Measurements from ENCODE around the gene LIPC. TPM values are rescaled to one million over a fixed set of nuclear protein-coding genes. Genes with fewer than 3 reads are reported as not detected.

Gene LIPC
- total RNA-seq, 4 donors from 2014 or later = 0.81 to 4.6 (median 1.8) TPM

DNA sequence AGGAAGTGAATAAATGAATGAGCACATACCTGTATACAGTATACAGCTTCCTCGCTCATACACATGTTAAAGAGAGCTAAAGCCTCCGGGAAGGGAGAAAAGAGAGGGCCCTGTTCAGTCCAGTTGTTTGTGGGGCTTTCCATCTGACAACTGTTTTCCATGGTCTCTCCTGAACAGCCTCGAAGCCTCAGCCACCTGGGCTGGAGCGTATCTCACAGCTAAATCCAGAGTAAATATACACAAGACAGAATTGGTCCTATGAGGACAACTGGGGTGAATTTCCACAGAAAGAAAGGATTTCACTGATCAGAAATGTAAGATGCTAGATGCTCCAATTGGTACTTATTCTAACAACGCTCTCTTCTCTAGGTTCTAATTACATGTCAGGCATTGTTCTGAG lies 103.5 kb downstream of the LIPC start:
- no peaks in the 10 kb centered on the region for H3K36me3 ChIP-seq
- H3K27ac ChIP-seq = no peak overlapping the region
- H3K4me3 ChIP-seq (replicated peaks in 1 of 3) = no peak overlapping the region
- no peak for DNase-seq
- intact Hi-C loops (cut with DNase I) = no loop called here
- TF ChIP-seq, protein P1, sequence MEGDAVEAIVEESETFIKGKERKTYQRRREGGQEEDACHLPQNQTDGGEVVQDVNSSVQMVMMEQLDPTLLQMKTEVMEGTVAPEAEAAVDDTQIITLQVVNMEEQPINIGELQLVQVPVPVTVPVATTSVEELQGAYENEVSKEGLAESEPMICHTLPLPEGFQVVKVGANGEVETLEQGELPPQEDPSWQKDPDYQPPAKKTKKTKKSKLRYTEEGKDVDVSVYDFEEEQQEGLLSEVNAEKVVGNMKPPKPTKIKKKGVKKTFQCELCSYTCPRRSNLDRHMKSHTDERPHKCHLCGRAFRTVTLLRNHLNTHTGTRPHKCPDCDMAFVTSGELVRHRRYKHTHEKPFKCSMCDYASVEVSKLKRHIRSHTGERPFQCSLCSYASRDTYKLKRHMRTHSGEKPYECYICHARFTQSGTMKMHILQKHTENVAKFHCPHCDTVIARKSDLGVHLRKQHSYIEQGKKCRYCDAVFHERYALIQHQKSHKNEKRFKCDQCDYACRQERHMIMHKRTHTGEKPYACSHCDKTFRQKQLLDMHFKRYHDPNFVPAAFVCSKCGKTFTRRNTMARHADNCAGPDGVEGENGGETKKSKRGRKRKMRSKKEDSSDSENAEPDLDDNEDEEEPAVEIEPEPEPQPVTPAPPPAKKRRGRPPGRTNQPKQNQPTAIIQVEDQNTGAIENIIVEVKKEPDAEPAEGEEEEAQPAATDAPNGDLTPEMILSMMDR (IDR thresholded peaks at IDR 0.05) = no peak
- TF ChIP-seq POLR2A (IDR thresholded peaks at IDR 0.05) = no peak
- WGBS, 2 donors = 83 to 91% methylated on average over 5 of the region's 5 CpGs
- no peaks in the 10 kb centered on the region for H3K4me1 ChIP-seq
- no peaks in the 10 kb centered on the region for H3K27me3 ChIP-seq
- no peaks in the 10 kb centered on the region for H3K9me3 ChIP-seq

DNA sequence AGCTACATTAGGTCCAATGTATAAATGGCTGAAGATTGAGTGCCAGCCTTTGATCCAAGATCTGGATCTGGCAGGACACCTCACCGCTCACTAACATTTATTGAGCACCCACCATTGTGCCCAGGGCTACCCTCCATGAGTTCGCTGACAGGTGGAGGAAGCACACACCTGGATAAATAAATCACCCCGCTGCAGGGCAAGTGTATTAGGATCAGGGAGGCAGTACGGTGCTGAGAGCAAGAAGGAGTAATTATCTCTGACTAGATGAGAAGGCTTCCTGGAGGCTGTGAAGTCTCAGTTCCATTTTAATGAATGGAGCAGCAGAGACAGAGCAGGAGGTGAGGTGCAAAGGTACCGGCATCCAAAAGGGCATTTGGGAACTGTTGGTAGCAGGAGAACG lies 104.1 kb downstream of the LIPC start:
- 94 to 97% methylated on average over 6 of the region's 6 CpGs for WGBS, 2 donors
- no peaks in the 10 kb centered on the region for H3K4me1 ChIP-seq
- DNase-seq = no peak
- no peaks in the 10 kb centered on the region for H3K9me3 ChIP-seq
- intact Hi-C loops (cut with DNase I) = no loop called here
- H3K27ac ChIP-seq = no peak overlapping the region
- no peak overlapping the region for H3K4me3 ChIP-seq (replicated peaks in 1 of 3)
- TF ChIP-seq, protein P1 (IDR thresholded peaks at IDR 0.05) = no peak
- TF ChIP-seq POLR2A (IDR thresholded peaks at IDR 0.05) = no peak
- no peaks in the 10 kb centered on the region for H3K36me3 ChIP-seq
- H3K27me3 ChIP-seq = no peaks in the 10 kb centered on the region

DNA sequence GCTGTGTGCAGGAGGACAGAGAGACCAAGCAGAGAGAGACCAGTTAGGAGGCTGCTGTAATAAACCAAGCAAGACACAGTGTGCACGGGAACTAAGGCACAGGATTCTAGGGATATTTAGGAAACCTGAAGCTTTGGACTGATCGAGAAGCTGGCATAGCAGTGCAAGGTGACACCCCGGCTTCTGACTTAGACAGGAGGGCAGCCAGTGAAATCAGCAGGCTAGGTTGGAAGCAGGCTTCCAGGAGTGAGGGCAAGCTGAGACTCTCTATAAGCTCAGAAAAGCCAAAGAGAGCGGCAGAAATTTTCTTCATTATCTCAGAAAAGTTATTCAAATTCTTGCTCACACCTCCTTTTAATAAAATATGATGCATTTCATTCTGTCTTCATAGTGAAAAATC lies 104.6 kb downstream of the LIPC start:
- no peak overlapping the region for H3K27ac ChIP-seq
- no peaks in the 10 kb centered on the region for H3K4me1 ChIP-seq
- no peaks in the 10 kb centered on the region for H3K27me3 ChIP-seq
- no peaks in the 10 kb centered on the region for H3K36me3 ChIP-seq
- intact Hi-C loops (cut with DNase I) = no loop called here
- no peaks in the 10 kb centered on the region for H3K9me3 ChIP-seq
- TF ChIP-seq POLR2A (IDR thresholded peaks at IDR 0.05) = no peak
- TF ChIP-seq, protein P1 (IDR thresholded peaks at IDR 0.05) = no peak
- DNase-seq = no peak
- WGBS, 2 donors = 78 to 93% methylated on average over 4 of the region's 4 CpGs
- H3K4me3 ChIP-seq (replicated peaks in 1 of 3) = no peak overlapping the region

DNA sequence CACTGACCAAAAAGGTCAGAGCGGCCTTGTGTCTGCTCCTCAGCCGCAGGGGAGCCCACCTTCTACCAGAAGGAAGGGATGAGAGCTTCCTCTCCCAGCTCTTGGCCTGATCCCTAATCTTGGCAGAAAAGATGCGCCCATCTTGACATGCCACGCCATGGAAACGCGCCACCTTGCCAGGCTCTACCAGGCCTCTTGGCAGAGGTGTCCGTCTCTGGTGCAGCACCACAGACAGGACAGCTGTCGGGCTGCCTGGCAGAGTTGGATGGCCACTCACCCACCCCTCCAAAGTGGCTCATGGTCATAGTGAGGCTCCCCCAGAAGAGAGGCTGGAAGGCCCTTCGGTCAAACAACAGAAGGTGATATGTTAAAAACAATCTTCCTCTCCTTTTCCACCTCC lies 105.2 kb downstream of the LIPC start:
- Histone ChIP-seq H3K36me3 (no peaks in the 10 kb centered on the region), H3K27ac (no peak overlapping the region), H3K4me3 (replicated peaks in 1 of 3) (no peak overlapping the region), H3K9me3 (no peaks in the 10 kb centered on the region), H3K4me1 (no peaks in the 10 kb centered on the region), H3K27me3 (no peaks in the 10 kb centered on the region)
- intact Hi-C loops (cut with DNase I) = no loop called here
- no peak for TF ChIP-seq POLR2A (IDR thresholded peaks at IDR 0.05)
- TF ChIP-seq, protein P1 (IDR thresholded peaks at IDR 0.05) = no peak
- 99 to 100% methylated on average over 8 to 9 of the region's 9 CpGs for WGBS, 2 donors
- DNase-seq = no peak

DNA sequence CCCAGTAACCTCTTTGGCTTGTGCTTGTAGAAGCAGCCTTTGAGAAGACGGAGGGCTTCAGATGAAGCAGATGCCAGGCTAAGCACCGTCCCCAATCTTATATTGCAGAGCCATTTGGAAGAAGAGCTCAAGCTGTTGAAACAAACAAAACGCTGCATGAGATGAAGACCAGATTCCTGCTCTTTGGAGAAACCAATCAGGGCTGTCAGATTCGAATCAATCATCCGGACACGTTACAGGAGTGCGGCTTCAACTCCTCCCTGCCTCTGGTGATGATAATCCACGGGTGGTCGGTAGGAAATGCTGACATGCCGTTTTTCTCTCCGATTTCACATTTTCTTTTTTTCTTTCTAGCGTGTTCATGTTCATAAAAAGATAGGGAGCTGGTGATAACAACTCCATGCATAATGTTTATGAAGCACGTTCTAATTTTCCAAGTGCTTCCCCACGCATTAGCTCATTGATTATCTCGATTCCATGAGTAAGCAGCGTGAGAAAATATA lies 106.5 kb downstream of the LIPC start:
- Histone ChIP-seq H3K4me3 (replicated peaks in 1 of 3) (no peak overlapping the region), H3K9me3 (no peaks in the 10 kb centered on the region), H3K36me3 (no peaks in the 10 kb centered on the region), H3K27me3 (no peaks in the 10 kb centered on the region), H3K4me1 (no peaks in the 10 kb centered on the region), H3K27ac (no peak overlapping the region)
- intact Hi-C loops (cut with DNase I) = no loop called here
- WGBS, 2 donors = 85 to 86% methylated on average over 16 of the region's 16 CpGs
- TF ChIP-seq POLR2A (IDR thresholded peaks at IDR 0.05) = no peak
- TF ChIP-seq, protein P1 (IDR thresholded peaks at IDR 0.05) = no peak
- no peak for DNase-seq

Data from thyroid gland (tissue), 4 donors.